A549 (cell line): ENCODE measurements around the gene DISC1. TPM values are rescaled to one million over a fixed set of nuclear protein-coding genes. Genes with fewer than 3 reads are reported as not detected.

ENCODE experiments used
- ATAC-seq, 2 experiments: fragments of 200-7000 bp in 1 of 2; fragments of >200 bp in 1 of 2; cut with Nextera tagmentation in 1 of 2; cut with Tn5 transposase in 1 of 2; 3 replicates each; pipeline versions ENCODE4 v1.8.0 to v1.9.1; 2018 to 2020; ENCODE audit warnings: mild to moderate bottlenecking in 1 of 2, moderate library complexity in 1 of 2
- CTCF ChIA-PET: fragments of 300-600 bp; sonication (Branson Sonifier 250); formaldehyde crosslinking; extraction: SDS; loops from one replicate; lab custom pipeline; 2021; ENCODE audit warnings: antibody characterized with exemption, inconsistent platforms; lab: Yijun Ruan, JAX
- POLR2A ChIA-PET: fragments of 350-600 bp; formaldehyde crosslinking; extraction: SDS; loops from one replicate; lab custom pipeline; 2021; ENCODE audit warnings: antibody characterized with exemption, inconsistent platforms; lab: Yijun Ruan, JAX
- DNase-seq, 2 experiments: peaks; one replicate each; pipeline versions ENCODE4 v3.0.0 to v3.0.0-alpha.2; 2011 to 2016; ENCODE audit warnings: low read depth in 1 of 2, low spot score in 1 of 2
- FAIRE-seq: peaks from 2 replicates; lab custom pipeline; 2011; peaks lifted over from hg19 to GRCh38; lab: Jason Lieb, UNC
- H3K27ac ChIP-seq, 2 experiments: fragments of >200 bp; sonication (Bioruptor Twin); formaldehyde crosslinking; 3 replicates each; pipeline ENCODE4 v1.5.1; 2016 to 2017
- H3K4me1 ChIP-seq: fragments of >200 bp; sonication (Bioruptor Twin); formaldehyde crosslinking; 3 replicates; pipeline ENCODE4 v1.6.1; 2016
- H3K4me2 ChIP-seq: fragments of >200 bp; sonication (Bioruptor Twin); formaldehyde crosslinking; 3 replicates; pipeline ENCODE4 v1.6.1; 2016
- H3K4me3 ChIP-seq: fragments of >200 bp; sonication (Bioruptor Twin); formaldehyde crosslinking; 3 replicates; pipeline ENCODE4 v1.5.1; 2016
- H3K9me3 ChIP-seq: fragments of >200 bp; sonication (Bioruptor Twin); formaldehyde crosslinking; 3 replicates; pipeline ENCODE4 v1.6.1; 2016
- CBX2 ChIP-seq: fragments of 200-600 bp; sonication (generic); IDR thresholded peaks from 2 replicates; pipeline ENCODE4 v1.6.1; 2016; ENCODE audit warnings: low read depth, mild to moderate bottlenecking, borderline replicate concordance
- CBX8 ChIP-seq: fragments of 200-600 bp; sonication (generic); IDR thresholded peaks from 2 replicates; pipeline ENCODE4 v1.6.1; 2016
- CEBPB ChIP-seq, 2 experiments: fragments of >200 bp in 1 of 2; sonication (Bioruptor Twin) in 1 of 2; formaldehyde crosslinking in 1 of 2; IDR thresholded peaks; 2 replicates each; pipeline ENCODE4 v1.6.1; 2012 to 2016
- CHD2 ChIP-seq: fragments of 150-350 bp; IDR thresholded peaks from 2 replicates; pipeline ENCODE4 v1.6.1; 2014; ENCODE audit warnings: low read length; ENCODE audit not compliant: partially characterized antibody
- EHF ChIP-seq: fragments of 250-450 bp; sonication (Bioruptor Pico); IDR thresholded peaks from 2 replicates; pipeline ENCODE4 v1.5.0; 2020; ENCODE audit warnings: mild to moderate bottlenecking
- ESRRA ChIP-seq: fragments of 150-350 bp; IDR thresholded peaks from 2 replicates; pipeline ENCODE4 v1.6.1; 2014; ENCODE audit warnings: mild to moderate bottlenecking, low read length, borderline replicate concordance
- FOSB ChIP-seq: fragments of 250-450 bp; sonication (Bioruptor Pico); IDR thresholded peaks from 2 replicates; pipeline ENCODE4 v1.5.0; 2020; ENCODE audit warnings: mild to moderate bottlenecking, moderate library complexity
- FOSL2 ChIP-seq, 2 experiments: fragments of 450-650 bp in 1 of 2; fragments of >200 bp in 1 of 2; sonication (Bioruptor Twin) in 1 of 2; formaldehyde crosslinking; IDR thresholded peaks; 2 replicates each; pipeline versions ENCODE4 v1.5.0 to v1.6.1; 2016 to 2020; ENCODE audit warnings: mild to moderate bottlenecking in 1 of 2, moderate library complexity in 1 of 2
- FOXS1 ChIP-seq: fragments of 250-450 bp; sonication (Bioruptor Pico); IDR thresholded peaks from 2 replicates; pipeline ENCODE4 v1.5.0; 2020; ENCODE audit warnings: mild to moderate bottlenecking, moderate library complexity
- JUN ChIP-seq, 2 experiments: fragments of >200 bp; sonication (Bioruptor Twin); formaldehyde crosslinking; IDR thresholded peaks; 2 replicates in 1 of 2; 3 replicates in 1 of 2; pipeline ENCODE4 v1.6.1; 2016 to 2017
- MAFK ChIP-seq: fragments of 450-650 bp; IDR thresholded peaks from 2 replicates; pipeline ENCODE4 v1.6.1; 2014; ENCODE audit not compliant: partially characterized antibody
- NPAS2 ChIP-seq: fragments of 250-450 bp; sonication (Bioruptor Pico); IDR thresholded peaks from 2 replicates; pipeline ENCODE4 v1.8.0; 2022; ENCODE audit warnings: mild to moderate bottlenecking, moderate library complexity, borderline replicate concordance
- PHF8 ChIP-seq: fragments of 200-600 bp; sonication (generic); IDR thresholded peaks from 2 replicates; pipeline ENCODE4 v1.6.1; 2016; ENCODE audit warnings: low read depth, mild to moderate bottlenecking, antibody characterized with exemption, moderate library complexity, borderline replicate concordance
- POLR2A ChIP-seq: IDR thresholded peaks from 2 replicates; pipeline ENCODE4 v1.6.1; 2012; ENCODE audit warnings: mild to moderate bottlenecking, low read length
- RAD21 ChIP-seq, 2 experiments: fragments of >200 bp in 1 of 2; sonication (Bioruptor Twin) in 1 of 2; formaldehyde crosslinking in 1 of 2; IDR thresholded peaks in 1 of 2; conservative IDR thresholded peaks in 1 of 2; 2 replicates in 1 of 2; 3 replicates in 1 of 2; pipeline ENCODE4 v1.6.1; 2012 to 2018; ENCODE audit warnings: inconsistent platforms in 1 of 2
- SMC3 ChIP-seq: fragments of >200 bp; sonication (Bioruptor Twin); formaldehyde crosslinking; IDR thresholded peaks from 3 replicates; pipeline ENCODE4 v1.6.1; 2018; ENCODE audit warnings: inconsistent platforms
- SREBF2 ChIP-seq: fragments of 450-650 bp; IDR thresholded peaks from 2 replicates; pipeline ENCODE4 v1.6.1; 2014; ENCODE audit warnings: mild to moderate bottlenecking, moderate library complexity
- WGBS: methylation state at CpG from one replicate; pipeline ENCODE4 v1.1.6; 2017; ENCODE audit errors: missing lambda C conversion rate; 5-methylcytosine and 5-hydroxymethylcytosine counted together
- polyA plus RNA-seq, 4 experiments: library from polyadenylated mRNA; depleted of rRNA in 3 of 4; stranded (reverse); fragments of >200 nt; fragmentation: RNase III in 1 of 4; extraction: RNeasy Plus Mini Kit Qiagen cat#74134 plus additional on column Dnase treatment in 1 of 4; gene quantifications; 2 replicates in 3 of 4; 3 replicates in 1 of 4; pipeline ENCODE4 v1.2.3, GENCODE V29; 2011 to 2017
- TF ChIP-seq, protein P1 (sequence below): IDR thresholded peaks from 2 replicates; pipeline ENCODE4 v1.6.1; 2012
- TF ChIP-seq, protein P2 (sequence below): fragments of >200 bp; sonication (Bioruptor Twin); formaldehyde crosslinking; IDR thresholded peaks from 3 replicates; pipeline ENCODE4 v1.5.1; 2016
- TF ChIP-seq, protein P3 (sequence below): fragments of 200-600 bp; sonication (generic); IDR thresholded peaks from 2 replicates; pipeline ENCODE4 v1.6.1; 2016; ENCODE audit warnings: antibody characterized with exemption, mild to moderate bottlenecking, moderate library complexity

Gene DISC1
- polyA plus RNA-seq, 2 of the 4 experiments (the other 2 are of a cell fraction), result 0.39 to 0.74 TPM

DNA sequence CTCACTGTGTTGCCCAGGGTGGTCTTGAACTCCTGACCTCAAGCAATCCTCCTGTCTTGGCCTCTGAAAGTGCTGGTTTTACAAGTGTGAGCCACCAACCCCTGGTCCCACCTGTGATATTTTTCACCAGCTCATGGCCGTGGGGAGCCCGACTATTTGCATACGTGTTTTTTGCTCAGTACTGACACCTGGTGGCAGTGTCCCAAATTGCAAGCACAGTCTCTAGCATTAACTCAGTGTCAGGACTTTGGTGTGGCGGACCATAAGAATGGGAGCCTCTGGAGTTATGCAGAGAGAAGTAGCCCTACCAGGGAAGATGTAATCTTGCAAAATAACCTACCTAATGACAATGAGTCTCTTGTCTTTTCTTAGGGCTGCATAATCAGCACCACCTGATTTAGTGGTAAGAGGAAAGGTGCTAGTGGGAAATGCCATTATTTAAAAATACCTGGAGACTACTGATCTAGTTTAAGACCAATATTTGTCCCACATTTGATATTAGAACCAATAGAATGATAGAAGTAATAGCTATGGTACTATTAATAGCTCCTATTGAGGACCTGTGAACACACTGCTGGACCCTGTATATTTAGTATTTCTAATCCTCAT lies 305.4 kb downstream of the DISC1 start:
- 28% methylated on average over 4 of the region's 4 CpGs for whole genome bisulfite sequencing
- Histone ChIP-seq H3K9me3 (peaks cover 12% of the 10 kb centered on the region), H3K27ac (no peak overlapping the region), H3K4me3 (no peak overlapping the region), H3K4me1 (no peaks in the 10 kb centered on the region), H3K4me2 (no peak overlapping the region)
- ATAC-seq, result peak in 1 of 2 experiments; percentile 73; a peak in 3 of 6 replicates
- FAIRE-seq, result no peak
- TF ChIP-seq NPAS2 (CRISPR knock-in tag) (no peak), EHF (CRISPR knock-in tag) (no peak), FOSB (CRISPR knock-in tag) (no peak), MAFK (no peak), SMC3 (peak; percentile 42; the same call in 1 of the 3 replicates), CEBPB (IDR thresholded peaks at IDR 0.05) (no peak), CBX2 (no peak), PHF8 (no peak), RAD21 (conservative IDR thresholded peaks at IDR 0.05 in 1 of 2, IDR thresholded peaks at IDR 0.05 in 1 of 2) (peak in 1 of 2 experiments; percentile 40; a peak in 2 of 5 replicates), CHD2 (no peak), POLR2A (no peak), FOXS1 (CRISPR knock-in tag) (no peak), SREBF2 (no peak), ESRRA (no peak), JUN (IDR thresholded peaks at IDR 0.05) (no peak), FOSL2 (IDR thresholded peaks at IDR 0.05) (no peak), FOSL2 (CRISPR knock-in tag; IDR thresholded peaks at IDR 0.05) (no peak)
- TF ChIP-seq, protein P1, sequence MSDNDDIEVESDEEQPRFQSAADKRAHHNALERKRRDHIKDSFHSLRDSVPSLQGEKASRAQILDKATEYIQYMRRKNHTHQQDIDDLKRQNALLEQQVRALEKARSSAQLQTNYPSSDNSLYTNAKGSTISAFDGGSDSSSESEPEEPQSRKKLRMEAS, result no peak
- TF ChIP-seq, protein P2, sequence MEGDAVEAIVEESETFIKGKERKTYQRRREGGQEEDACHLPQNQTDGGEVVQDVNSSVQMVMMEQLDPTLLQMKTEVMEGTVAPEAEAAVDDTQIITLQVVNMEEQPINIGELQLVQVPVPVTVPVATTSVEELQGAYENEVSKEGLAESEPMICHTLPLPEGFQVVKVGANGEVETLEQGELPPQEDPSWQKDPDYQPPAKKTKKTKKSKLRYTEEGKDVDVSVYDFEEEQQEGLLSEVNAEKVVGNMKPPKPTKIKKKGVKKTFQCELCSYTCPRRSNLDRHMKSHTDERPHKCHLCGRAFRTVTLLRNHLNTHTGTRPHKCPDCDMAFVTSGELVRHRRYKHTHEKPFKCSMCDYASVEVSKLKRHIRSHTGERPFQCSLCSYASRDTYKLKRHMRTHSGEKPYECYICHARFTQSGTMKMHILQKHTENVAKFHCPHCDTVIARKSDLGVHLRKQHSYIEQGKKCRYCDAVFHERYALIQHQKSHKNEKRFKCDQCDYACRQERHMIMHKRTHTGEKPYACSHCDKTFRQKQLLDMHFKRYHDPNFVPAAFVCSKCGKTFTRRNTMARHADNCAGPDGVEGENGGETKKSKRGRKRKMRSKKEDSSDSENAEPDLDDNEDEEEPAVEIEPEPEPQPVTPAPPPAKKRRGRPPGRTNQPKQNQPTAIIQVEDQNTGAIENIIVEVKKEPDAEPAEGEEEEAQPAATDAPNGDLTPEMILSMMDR, result peak; percentile 44
- ChIA-PET CTCF (interaction anchor here (0.6 to 1.3 kb wide), 5 partner anchors 8 to 696 kb away, joined by 3 to 4 read pairs (median 3); no protein-coding TSS in a partner anchor), POLR2A (no interaction called here)
- peak; percentile 10 to 53 for DNase-seq

DNA sequence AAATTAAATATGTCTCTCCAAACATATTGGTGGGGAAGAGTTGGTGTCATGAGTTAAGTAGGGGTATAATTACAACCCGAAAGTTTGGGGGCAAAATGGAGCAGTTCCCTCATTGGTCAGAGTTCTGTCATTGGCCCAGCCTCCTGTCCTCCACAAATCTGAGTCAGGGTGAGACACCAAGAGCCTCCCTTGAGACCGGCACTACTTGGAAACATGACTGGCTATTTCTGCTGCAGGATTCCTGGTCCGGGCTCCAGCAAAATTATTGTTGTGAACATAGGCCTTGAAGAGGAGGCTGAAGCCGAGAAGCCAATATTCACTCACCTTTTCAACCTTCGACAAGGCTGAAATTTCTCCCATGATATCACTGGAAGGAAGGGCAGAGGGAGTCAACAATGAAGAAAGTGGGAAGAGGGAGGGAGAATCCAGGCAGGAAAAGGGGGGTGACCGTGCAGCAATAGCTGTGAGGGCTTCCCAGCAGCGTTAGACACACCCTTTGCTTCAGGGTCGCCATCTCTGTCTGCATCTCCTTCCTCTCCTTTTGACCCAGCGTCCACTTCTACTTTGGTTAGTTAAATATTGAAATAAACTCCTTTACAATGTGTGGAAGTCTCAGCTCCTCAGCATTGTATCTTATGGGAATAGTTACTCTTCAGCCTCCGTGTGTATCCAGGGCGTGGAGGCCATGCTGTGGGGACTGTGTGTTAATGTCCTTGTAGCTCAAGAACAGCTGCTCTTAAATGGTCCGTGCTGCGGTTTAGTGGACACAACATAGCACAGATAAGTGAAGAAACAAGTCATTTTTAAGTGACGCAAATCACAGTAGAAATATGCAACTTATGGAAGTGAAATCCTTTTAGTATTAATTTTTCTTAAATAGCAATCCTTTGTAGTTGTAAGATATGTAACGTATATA lies 307.4 kb downstream of the DISC1 start:
- DNase-seq (no peak), ATAC-seq (no peak), FAIRE-seq (no peak)
- ChIA-PET POLR2A (no interaction called here), CTCF (interaction anchor here (1.3 kb wide), 1 partner anchor 9 kb away, joined by 5 read pairs; no protein-coding TSS in a partner anchor)
- H3K4me1 ChIP-seq, result no peaks in the 10 kb centered on the region
- no peak overlapping the region for H3K4me3 ChIP-seq
- no peak overlapping the region for H3K4me2 ChIP-seq
- H3K27ac ChIP-seq, result no peak overlapping the region
- TF ChIP-seq, protein P3, sequence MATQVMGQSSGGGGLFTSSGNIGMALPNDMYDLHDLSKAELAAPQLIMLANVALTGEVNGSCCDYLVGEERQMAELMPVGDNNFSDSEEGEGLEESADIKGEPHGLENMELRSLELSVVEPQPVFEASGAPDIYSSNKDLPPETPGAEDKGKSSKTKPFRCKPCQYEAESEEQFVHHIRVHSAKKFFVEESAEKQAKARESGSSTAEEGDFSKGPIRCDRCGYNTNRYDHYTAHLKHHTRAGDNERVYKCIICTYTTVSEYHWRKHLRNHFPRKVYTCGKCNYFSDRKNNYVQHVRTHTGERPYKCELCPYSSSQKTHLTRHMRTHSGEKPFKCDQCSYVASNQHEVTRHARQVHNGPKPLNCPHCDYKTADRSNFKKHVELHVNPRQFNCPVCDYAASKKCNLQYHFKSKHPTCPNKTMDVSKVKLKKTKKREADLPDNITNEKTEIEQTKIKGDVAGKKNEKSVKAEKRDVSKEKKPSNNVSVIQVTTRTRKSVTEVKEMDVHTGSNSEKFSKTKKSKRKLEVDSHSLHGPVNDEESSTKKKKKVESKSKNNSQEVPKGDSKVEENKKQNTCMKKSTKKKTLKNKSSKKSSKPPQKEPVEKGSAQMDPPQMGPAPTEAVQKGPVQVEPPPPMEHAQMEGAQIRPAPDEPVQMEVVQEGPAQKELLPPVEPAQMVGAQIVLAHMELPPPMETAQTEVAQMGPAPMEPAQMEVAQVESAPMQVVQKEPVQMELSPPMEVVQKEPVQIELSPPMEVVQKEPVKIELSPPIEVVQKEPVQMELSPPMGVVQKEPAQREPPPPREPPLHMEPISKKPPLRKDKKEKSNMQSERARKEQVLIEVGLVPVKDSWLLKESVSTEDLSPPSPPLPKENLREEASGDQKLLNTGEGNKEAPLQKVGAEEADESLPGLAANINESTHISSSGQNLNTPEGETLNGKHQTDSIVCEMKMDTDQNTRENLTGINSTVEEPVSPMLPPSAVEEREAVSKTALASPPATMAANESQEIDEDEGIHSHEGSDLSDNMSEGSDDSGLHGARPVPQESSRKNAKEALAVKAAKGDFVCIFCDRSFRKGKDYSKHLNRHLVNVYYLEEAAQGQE, result no peak
- no peak for TF ChIP-seq CBX8
- WGBS, result 65% methylated on average over 15 of the region's 15 CpGs
- H3K9me3 ChIP-seq, result peaks cover 12% of the 10 kb centered on the region
